Ammon's horn (tissue), 1 donor: ENCODE results near the gene RRAGD.

Experiments
- DNase-seq: peaks from one replicate; pipeline ENCODE4 v3.0.0-alpha.2; 2016; ENCODE audit warnings: low spot score

The RRAGD gene

DNA sequence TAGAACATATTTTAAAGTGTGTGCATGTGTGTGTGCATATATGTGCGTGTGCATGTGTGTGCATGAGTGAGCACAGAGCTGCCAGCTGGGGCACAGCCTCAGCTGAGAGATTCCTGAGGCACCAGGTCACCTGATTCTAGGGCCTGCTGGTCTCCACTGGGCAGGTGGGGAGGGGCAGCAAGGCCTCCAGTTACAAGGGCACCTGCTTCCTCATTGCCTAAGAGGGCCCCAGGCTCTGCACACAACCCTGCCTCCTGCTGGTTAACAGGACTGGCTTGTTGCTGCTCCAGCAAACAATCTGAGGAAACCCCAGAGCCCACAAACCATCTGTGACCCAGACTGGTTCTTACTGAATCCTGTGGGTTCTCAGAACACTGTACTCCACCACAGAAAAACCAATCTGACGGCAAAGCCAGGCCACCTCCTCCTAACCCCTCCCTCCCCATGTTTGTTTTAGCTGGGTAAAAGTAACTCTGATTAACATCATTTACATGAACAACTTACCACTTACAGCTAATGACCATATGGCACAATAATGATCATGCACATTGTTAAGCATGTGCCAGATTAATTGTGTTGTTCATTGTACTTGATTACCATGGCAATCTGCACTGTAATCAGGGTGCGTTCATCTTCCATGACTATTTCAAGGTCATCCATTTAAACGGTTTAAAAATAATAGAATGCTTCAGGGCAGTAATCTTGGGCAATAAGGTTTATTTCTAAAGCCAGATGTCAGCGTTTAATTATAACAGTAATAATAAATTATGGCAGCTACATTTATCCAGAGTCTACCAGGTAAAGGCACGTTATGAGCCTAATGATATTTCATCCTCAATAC is 36.4 kb downstream of the RRAGD start:
- DNase-seq = peak; percentile 67

DNA sequence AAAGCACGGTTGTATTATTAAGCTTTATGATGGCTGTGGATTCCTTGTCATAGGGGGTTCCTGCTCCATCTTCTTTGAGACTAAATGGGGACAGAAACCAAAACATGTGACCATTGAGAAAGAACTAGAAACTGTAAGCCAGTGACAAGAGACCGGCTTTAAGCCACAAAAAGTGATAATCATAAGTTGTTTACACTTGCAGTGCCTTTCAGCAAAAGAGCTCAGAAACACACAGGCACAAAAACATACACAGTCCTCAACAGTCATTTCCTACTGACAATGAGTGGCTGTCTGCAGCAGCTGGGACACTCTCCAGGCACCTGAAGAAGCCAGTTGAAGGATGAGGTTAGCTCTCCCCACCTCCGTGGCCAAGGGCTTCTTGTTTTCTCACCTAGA is 39.6 kb downstream of the RRAGD start:
- no peak for DNase-seq

DNA sequence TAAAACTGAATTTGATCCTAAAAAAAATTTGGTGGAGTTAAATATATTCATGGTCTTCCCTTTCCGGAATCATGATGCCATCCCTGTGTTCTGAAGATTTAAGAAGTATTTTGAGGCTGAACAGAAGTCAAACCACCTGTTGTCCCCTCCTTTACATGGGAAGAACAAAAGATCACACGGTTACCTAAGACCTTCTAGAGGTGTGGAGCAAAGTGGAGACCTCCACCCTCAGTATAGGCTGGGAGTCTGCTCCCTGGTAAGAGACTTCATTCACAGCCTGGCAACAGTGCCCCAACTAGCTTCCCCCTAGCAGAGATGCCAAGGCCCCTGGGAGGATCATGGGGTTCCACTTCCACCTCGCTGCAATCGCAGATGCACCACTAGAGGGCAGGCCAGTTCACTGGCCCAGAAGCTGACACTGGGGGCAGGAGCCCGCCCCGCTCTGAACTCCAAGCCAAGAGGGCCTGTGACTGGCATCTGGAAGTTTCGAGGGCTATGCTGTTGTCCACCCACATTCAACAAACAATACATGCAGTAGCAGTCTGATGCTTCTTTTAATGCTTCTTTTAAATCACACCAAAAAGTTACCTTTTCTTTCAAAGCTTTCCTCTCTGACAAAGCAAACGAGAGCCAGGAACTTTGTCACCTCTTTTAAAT is 40.1 kb downstream of the RRAGD start:
- DNase-seq = peak; percentile 92

DNA sequence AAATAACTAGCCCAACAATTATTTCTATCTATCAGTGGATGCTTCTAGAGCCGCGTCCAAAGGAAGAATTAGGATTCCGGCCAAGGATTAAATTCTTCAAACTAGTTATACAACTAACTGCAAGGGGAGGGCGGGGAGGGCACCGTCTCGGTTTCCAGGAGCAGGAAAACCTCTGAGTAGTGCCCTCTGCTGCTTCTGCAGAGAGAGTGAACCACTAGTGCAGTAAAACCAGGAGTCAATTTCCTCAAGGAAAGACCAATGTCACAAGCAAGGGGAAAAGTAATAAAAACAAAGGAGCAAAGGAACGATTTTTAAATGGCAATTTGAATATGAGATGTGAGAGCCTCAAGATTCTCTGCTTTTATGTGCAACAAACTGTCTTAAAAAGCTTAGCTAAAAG is 43.1 kb downstream of the RRAGD start:
- DNase-seq = peak; percentile 33

DNA sequence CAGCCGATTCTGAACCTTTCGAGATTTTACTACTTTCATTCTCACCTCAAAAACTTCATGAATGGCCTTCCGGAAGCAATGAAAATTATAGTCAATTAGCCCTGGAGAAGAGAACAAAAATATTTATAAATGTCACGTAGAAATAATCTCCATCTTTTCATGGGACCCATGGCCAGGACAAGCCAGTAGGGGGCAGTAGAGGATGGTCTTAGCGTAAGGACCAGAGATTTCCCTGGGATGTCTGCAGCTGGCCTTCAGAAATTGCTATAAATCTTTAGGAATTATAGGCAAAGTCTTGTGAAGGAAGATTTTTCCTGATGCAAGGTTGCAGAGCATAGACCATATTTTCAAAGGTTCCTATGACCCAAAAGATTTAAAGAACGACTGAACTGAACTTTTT is 44.0 kb downstream of the RRAGD start:
- peak; percentile 77 for DNase-seq

DNA sequence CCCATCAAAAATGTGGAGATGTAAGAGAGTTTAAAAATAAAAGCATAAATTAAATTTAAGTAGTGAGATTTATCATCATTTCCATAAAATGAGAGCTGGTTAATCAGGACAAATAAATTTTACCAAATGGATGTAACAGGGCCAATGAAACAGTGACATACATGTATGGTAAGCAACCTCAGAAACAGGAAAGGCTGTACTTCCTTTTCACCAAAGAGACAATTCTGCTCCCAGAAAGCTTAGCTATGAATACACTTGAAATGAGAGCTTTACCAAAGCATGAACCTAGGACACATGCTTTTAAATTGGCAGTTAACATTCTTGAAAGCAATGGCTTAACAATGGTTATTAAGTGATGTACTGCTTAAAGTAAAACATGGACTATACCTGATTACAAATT is 47.5 kb downstream of the RRAGD start:
- DNase-seq = no peak

DNA sequence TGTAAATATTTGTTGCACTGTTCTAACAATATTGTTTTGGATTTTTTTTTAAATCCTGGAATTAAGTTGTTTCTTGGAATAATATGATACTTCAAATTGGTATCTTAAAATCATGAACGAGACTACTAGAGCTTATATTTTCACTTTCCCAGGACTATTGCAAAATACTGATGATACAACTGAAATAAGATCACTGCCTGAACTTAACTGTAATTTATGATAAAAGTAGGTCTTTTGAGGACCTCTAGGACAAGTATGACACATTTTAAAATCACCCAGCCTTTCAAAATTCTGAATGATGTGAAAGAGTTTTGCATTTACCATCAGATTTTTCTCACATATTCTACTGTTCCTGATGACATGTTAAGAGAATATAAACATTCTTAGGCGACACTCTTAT is 50.9 kb downstream of the RRAGD start:
- no peak for DNase-seq

DNA sequence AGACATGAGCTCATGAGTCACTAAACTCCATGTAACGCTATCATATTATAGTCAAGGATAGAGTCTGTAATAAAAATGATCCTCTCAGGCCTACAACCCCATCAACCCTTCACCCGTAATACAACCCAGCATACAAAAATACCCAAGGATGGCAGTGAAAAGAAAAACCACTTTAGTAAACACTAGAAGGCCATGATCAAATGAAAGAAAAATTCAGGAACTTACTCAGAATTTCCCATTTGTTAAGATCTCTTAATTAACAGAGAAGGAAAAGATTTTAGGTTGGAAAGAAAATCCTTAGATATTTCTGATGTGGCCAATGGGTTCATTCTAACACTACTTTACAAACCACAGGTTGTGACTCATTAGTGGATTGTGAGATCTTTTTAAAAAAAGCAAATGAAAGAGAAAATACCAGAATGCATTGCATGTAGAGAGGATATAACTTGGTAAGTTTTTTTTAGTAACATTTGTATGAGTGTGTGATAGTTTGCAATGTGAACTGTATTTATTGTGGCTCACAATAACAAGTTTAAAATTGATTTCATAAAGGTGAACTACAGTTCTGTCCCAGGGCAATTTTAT is 51.6 kb downstream of the RRAGD start:
- DNase-seq = no peak

DNA sequence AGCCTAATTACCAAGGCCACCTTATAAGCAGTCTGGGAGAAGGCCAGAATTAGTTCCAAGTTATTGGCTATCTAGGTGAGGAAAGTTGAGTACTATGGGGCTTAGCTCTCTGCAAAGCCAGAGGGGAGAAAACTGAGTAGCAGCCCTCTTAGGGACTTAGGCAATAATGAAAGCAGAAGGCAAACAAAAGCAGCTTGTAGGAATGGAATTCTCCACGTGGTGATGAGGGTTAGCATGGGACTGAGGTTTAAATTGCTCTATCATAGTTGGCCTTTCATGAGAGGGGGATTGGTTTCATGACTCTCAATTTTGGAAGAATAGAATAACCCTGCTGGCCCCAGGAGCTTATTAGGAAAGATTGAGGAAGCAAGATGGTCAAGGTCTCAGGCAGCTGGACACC is 52.5 kb downstream of the RRAGD start:
- DNase-seq = no peak

DNA sequence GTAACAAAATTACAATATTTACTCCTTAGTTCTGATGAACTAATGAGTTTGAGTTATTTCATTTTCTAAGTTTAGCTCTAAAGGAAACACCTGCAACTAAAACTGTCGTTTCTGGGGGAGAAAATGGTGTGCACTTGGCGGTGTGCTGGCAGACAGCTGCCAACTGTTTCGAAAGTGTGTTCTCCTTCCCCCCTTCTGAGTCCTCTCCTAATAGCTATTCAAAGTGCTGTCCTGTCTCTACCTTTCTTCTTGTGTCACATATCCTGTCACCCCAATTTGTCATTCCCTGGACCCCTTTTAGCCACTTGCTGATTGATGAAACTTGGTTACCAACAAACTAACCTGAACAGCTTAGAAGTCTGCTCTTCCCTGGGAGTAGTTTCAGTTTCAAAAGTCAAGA is 54.7 kb downstream of the RRAGD start:
- DNase-seq = no peak

DNA sequence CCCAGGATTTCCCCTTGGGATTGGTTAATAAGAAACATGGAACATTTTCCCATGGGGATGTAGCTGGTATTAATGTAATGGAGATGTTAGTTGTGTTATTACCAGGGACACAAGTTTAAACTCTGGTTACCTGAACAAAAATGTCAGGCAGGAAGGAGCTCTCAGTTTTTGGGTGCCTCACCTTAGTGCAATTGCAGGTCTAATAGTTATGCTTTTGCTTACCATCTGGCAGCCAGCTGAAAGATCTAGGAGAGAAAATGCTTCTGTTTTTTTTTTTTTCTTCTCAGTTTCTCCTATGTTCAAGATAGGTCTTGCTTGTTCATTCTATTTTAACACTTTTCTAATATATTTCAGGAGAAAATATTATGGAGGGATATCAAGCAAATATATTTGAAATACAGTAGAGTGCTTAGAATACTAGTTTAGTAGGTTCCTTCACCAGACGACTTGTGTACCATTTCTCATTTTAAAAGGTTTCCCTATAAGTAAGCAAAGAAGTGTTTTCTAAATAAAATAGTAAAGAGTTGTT is 55.4 kb downstream of the RRAGD start:
- DNase-seq = no peak

DNA sequence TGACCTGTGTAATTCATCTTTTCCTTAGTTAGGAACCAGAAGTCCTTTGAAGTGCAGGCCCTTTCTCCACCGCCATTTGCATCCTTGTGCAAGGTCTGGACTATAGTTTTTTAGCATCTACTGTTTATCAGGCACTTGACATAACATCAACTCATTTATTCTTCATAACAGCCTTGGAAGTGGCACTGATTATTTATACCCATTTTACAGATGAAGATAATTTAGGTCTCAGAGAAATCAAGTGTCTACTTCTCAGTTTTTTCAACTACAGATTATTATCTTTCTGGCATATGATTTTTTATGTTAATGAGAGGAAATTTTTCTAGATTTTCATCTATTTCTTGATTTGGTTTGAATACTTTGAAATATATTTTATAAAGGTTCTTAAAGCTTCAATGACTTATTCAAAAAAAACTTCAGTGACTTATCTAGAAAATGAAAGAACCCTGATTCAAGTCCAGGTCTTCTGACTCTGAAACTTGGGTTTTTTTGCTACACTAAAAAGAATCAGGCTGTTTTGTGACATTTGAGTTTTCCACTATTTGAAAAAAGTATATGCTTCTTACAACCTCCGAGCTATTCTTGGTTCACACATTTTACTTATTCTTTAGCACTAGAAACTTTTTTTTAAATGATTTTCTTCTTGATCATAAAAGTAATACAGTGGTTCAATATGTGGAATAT is 56.4 kb downstream of the RRAGD start:
- no peak for DNase-seq

DNA sequence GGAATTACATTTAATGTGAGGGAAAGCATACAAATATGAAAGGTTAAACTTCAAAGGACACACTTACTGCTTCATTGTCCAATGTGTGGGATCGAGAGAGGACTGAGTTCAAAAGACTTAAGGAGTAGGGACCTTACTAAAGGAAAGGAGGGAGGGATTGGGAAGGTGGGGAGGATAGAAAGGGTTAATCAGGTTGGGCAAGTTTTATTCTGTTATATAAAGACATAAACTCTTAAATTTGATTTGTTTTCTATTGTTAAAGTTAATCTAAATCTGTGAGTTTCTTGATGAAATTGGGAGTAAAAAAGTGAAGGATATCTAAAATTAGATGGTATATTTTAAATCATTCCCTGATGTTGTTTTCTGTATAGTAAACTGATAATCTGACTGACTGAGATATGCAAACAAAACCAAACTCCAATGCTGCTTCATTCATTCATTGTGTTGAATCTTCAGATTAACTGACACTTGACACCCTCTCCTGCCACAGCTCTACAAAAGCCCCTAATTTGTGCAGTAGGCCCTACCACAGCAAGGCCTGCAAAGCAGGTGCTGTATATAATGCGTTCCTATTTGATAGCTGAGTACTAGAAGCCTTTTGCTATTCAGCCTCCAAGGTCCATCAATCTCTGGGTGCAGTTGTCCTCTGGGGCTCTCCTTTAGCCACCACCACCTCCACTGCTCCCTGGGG is 58.2 kb downstream of the RRAGD start:
- no peak for DNase-seq

DNA sequence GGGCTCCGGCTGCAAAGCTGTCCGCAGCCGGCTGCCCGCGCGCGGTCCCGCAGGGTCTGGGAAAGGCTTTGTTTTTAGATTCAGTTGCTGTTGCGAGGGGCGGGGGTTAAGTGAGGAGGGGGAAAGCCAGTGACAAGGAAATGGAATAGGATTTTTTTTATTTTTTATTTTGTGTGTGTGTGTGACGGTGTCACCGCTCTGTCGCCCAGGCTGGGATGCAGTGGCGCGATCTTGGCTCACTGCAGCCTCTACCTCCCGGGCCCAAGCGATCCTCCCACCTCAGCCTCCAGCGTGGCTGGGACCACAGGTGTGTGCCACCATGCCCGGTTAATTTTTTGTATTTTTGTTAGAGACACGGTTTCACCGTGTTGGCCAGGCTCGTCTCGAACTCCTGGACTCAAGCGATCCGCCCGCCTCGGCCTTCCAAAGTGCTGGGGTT is 58.9 kb downstream of the RRAGD start:
- peak; percentile 12 for DNase-seq

DNA sequence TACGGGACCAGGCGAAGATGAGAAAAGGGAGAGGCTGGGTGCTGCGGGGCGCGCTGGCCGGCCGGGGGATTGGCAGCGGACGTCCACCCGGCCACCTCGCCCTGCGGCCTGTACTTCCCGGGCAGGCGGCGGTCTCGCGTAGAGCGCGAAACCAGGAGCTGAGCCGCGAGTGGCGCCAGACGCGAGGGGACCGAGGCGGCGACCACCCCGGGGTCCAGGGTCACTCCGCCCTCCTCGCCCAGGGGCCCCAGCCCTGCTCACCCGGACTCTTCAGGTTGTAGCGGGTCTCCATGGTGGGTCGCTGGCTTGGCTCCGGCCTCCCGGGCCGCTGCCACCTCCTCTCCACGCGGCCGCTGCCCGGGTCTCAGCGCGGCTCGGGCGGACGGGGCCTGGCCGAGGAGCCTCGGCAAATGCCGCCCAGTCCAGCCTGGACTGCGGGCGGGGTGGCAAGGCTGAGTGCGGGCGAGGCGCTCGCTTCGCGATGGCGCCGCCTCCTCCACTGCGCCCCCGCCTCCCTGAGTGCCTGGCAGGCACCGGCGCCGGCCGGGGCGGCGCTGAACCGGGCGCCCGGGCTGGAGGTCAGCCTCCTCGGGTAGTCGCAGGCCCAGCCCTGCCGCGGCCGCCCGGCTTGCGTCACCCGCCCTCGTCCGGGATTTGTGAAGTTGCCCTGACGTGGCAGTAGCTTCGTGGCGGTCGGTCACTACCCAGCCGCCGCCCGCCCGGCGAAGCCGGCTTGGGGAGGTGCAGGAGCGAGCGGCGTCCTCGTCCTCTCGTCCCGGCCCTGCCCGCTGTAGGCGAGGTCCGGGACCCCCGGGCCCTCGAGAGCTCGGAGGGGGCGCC is 59.6 kb downstream of the RRAGD start, which contains the start of gene UBE2J1:
Gene UBE2J1, minus strand, starts transcription at position 445 of the 840 bp plus-strand sequence. Its CDS starts 153 bp downstream, at position 292.
- peak; percentile 90 for DNase-seq

DNA sequence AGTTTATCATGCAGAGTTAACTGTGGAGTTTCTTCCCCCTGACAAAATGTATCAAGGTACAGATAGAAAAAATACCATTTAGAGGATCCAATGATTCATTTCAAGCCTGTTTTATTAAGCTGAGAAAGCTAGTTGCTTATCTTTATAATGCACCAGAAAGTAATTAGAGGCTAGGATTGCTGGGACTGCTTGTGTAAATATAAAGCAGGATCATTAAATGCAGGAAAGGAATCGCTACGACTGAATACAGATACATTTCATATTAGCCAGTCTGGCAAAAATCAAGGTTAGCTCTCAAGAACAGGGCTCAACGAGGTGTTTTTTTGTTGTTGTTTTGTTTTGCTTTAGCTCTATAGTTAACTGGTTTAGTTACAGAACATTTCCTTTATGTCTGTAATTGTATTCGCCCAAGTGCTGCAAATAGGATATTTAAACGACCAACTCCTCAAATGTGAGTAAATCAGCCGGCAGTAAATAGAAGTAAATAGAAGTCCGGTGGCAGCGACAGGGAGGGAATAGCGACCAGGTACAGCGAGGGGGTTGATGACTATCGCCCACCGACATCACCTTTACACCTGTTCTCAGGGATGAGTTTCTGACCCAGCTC is 60.3 kb downstream of the RRAGD start:
- no peak for DNase-seq

DNA sequence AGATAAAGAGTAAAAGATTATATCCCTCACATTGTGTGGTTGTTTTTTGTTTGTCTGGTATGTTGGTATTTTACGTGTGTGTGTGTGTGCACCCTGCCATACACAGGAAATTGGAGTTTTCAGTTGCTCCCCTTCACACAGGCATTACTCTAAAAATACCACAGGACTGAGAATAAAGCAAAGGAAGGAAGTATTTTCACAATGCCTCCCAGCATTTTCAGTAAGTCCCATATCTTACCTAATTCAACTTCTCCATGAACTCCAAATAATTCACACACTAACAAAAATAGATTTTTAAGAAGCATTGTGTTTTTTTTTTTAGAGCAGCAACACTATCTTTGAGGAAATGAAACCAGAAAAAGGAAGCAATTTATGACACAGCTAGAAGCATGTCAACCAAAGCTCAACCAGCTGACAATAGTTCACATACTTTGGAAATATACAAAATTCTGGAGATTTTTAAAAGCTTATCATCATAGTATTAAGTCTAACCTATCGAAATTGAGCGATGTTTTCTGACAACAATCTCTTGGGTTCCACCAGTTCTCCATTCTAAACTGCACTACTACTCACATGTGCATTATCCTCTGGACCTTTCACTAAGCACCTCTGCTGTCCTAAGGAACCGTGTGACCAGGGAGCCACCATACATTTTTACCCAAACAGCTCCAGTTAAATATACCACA is 61.6 kb downstream of the RRAGD start:
- DNase-seq = peak; percentile 31

DNA sequence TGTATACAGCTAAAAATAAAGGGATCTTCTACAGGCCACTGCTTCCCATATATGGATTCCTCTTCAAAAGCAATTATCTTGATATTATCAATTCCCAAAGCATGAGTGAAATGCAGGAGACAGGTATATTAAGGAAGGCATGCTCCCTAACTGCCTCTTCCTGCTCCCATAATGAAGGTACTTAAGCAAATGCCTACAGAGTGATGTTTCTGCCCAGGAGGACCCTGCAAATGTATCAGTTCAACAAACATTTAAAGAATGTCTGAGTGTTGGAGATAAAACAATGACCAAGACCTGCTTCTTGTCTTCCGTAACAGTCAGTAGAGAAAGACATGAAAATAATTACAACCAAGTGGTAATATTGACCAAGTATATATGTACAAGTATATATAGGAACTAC is 63.7 kb downstream of the RRAGD start:
- no peak for DNase-seq

DNA sequence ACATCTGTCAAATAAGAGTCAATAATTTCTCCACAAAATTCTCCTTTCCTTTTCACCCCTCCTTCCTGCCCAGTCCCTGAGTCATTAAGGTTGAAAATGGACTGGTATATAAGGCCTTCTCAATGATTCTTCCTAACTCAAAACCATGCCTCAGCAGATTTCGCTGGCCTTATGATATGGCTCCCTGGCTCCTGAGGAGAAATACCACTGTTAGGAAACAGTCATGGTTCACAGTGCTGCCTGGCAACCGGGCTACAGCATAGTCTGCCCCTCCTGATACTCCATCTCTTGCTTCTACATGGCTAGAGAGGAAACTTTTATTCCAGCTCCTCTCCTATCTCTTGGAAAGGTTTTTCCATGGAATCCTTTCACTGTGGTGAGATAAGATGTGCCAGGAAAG is 64.2 kb downstream of the RRAGD start:
- no peak for DNase-seq

DNA sequence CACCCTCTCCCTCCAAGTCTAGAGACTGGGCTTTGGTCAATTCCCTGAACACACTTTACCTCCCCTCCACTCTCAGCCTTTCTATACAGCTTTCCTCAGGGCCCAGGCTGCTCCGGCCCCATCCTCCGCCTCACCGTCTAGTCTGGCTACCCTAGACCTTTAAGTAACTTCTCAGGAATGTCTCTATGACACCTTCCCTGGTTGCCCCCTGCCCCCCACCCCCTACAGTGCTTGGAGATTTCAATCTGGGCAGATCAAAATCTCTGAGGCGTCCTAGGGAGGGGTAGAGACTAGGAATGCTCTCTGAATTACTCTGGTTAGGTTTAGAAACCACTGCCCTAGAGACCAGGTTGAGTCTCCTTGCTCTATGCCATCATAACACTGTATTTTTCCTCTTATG is 65.6 kb downstream of the RRAGD start:
- no peak for DNase-seq
